Uterus (tissue), 2 donors: ENCODE results near the gene SPON1.

Source experiments
- CTCF ChIP-seq, 4 experiments: fragments of 200-600 bp in 2 of 4; fragments of 450-650 bp in 2 of 4; sonication (generic) in 2 of 4; IDR thresholded peaks; one replicate each; pipeline ENCODE4 v1.5.1; 2016 to 2019; ENCODE audit warnings: antibody characterized with exemption in 4 of 4, mild to moderate bottlenecking in 2 of 4, moderate library complexity in 1 of 4
- POLR2A ChIP-seq, 2 donors: fragments of 450-650 bp; IDR thresholded peaks; one replicate each; pipeline ENCODE4 v1.6.1; 2016; ENCODE audit warnings: antibody characterized with exemption in 2 of 2, mild to moderate bottlenecking in 1 of 2, moderate library complexity in 1 of 2

DNA sequence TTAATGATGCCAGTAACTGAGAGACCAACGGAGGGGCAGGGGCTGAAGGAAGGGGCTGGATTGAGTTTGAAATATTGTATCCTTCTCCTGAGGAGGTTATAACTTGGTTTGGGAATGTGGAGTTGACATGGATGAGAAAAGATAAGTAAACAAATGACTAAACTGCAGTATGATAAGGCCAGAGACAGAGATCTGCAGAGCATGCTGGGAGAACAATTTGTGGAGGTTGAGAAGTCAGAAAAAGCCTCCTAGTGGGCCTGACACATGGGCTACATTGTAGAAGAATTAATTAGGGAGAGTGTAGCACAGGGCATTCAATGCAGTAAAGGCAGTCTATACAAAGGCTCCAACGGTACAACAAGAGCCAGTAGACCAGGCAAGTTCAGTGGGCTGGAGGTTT, 55.9 kb downstream of the SPON1 start:
- TF ChIP-seq POLR2A (IDR thresholded peaks at IDR 0.05) (no peak), CTCF (IDR thresholded peaks at IDR 0.05) (no peak)
